Epithelial cell of prostate (primary cell): ENCODE measurements around the gene TMC1.
A peak's percentile ranks its signal among the peaks of the same experiment; 100 is the strongest.
"Not testable (repeated sequence)": the region's sequence is repeated elsewhere in the genome, so short reads cannot be mapped to it uniquely, and the experiment has no call there.

Source experiments
- DNase-seq: peaks from one replicate; pipeline ENCODE4 v3.0.0-alpha.2; 2011; ENCODE audit warnings: low read depth, low spot score
- H3K27ac ChIP-seq: fragments of 450-650 bp; 2 replicates; pipeline ENCODE4 v1.5.1; 2017; ENCODE audit warnings: mild to moderate bottlenecking

TMC1 gene

DNA sequence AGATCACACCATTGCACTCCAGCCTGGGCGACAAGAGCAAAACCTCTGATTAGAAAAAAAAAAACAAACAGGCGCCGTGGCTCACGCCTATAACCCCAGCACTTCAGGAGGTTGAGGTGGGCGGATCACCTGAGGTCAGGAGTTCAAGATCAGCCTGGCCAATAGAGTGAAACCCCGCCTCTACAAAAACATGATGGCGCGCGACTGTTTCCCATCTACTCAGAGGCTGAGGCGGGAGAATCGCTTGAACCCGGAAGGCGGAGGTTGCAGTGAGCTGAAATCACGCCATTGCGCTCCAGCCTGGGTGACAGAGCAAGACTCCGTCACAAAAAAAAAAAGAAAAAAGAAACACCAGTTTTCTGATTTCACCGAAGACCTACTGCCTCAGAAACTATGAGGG, at the start of gene TMC1:
Gene TMC1 (plus strand): TSS at position 193 of the 400 bp plus-strand sequence. CDS start 127,041 bp downstream, outside the sequence.
- H3K27ac ChIP-seq, DNase-seq: not testable (repeated sequence)

- DNase-seq, result peak; percentile 59
- peak overlapping the region; percentile 48 for H3K27ac ChIP-seq
Observed at GRCh38 chr9:72473474-72474261, 47.7 kb upstream of the TMC1 start.

- no peak for DNase-seq
- no peak overlapping the region for H3K27ac ChIP-seq
Observed at GRCh38 chr9:72474676-72475075, 46.7 kb upstream of the TMC1 start.

DNA sequence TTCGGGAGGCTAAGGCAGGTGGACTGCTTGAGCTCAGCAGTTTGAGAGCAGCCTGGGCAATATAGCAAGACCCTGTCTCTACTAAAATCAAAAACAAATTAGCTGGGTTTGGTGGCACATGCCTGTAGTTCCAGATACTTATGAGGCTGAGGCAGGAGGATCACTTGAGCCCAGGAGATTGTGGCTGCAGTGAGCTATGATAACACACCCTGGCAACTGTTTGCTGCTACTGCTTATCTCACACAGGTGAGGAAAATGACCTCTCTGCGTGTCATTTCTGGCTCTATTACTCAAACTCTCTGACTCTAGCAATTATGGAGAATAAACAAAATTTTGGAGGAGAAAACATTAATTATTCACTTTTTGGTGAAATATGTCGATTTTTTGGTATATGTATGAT, 45.3 kb upstream of the TMC1 start:
- DNase-seq, result no peak
- peak overlapping the region; percentile 89 for H3K27ac ChIP-seq

- H3K27ac ChIP-seq, result peak overlapping the region; percentile 89
- DNase-seq, result peak; percentile 95
Observed at GRCh38 chr9:72476617-72477437, 44.6 kb upstream of the TMC1 start.

- peak overlapping the region; percentile 89 for H3K27ac ChIP-seq
Observed at GRCh38 chr9:72477930-72478518, 43.4 kb upstream of the TMC1 start.

DNA sequence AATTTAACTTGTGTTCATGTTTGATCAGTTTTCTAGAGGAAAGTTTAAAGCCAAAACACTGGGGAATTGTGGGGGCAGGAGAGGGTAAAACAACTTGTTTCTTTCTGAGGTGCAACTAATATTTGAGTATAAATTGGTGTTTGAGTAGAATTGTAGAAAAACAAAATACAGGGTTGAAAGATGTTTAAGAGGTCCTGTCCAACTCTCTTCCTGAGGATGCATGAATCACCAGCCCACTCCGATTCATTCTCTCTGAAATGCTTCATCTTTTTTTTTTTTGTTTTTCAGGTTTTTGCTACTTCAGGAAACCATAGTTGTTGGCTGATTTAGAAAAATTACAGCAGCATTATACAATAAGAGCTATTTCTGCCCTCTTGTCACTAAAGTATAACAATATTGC, 42.4 kb upstream of the TMC1 start:
- DNase-seq, result no peak

More at GRCh38 chr9:72477930-72478518, 43.4 kb upstream of the TMC1 start:
- DNase-seq, result peak; percentile 82

GRCh38 chr9:72480261-72480660, 41.1 kb upstream of the TMC1 start:
- not testable (repeated sequence) for H3K27ac ChIP-seq, DNase-seq

More for the DNA sequence above, 42.4 kb upstream of the TMC1 start:
- peak overlapping the region; percentile 89 for H3K27ac ChIP-seq

DNA sequence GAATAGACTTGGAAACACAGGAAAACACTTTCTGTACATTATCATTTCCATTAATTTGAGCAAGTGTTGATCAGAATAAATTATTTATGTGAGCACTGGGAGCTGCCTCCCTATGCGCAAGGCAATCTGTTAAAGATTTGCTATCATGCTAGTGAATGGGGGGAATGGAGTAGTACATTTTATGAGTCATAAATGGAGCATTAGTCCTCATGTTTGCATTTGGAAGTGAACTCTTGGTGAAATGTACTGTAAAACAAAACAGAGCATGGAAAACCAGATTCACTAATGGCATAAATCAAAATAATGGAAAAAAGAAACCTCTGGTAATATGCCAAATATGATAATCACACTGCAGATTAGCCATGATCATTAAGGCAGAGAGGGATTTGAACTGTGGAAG, 40.5 kb upstream of the TMC1 start:
- H3K27ac ChIP-seq, result no peak overlapping the region
- no peak for DNase-seq

DNA sequence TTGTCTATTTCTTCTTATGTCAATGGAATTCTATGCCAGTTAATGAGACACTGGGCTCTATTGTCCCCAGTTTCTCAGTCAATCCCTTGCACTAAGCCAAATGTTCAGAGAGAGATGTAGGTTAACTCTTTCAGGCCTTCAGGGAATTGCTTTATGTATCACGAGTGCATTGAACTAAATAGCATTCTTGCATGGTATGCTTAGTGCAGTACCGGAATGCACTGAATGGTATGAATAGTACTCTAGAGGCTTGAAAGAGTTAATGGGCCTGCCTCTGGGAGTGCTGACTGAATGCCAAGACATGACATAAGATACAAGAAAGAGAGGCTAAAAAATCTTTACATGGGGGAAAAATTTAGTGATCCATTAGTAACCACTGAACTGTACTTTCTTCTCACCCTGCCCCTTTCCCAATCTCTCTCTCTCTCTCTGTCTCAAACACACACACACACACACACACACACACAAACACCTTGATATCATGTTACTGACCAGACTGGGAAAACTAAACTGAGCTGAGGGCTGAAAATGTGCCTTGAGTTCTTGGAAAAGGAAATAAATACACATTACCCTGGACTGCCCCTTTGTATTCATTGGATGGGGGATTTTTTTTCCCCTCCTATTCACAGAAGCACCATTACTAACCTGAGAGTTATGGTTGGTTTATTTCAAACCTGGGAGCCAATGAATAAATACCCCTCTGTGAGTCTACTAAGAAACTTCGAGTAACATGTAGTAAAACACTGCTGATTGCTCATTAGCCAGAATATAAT, 35.4 kb upstream of the TMC1 start:
- no peak overlapping the region for H3K27ac ChIP-seq
- DNase-seq, result no peak

GRCh38 chr9:72486594-72486955, 34.8 kb upstream of the TMC1 start:
- H3K27ac ChIP-seq, result no peak overlapping the region
- no peak for DNase-seq

- H3K27ac ChIP-seq, DNase-seq: not testable (repeated sequence)
Observed at GRCh38 chr9:72487665-72488064, 33.7 kb upstream of the TMC1 start.

DNA sequence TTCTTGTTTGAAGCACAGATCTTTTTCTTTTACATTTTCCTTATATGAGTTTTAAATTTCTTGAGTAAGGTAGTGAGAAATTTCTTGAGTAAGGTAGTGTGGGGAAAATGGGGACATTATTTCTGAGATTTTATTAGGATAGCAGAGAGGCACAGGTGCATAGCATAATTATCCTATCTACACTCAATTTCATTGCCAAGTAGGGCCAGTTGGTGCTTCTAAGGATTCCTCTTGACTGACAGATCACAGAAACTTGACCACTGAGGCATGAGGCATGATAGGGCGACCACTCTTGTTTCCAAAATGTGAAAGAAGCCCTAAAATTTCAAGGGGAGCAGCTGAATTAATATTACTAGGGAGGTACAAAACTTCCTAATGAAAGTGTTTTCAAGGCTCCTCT, 31.4 kb upstream of the TMC1 start:
- no peak for DNase-seq
- H3K27ac ChIP-seq, result no peak overlapping the region

GRCh38 chr9:72491242-72491641, 30.2 kb upstream of the TMC1 start:
- no peak overlapping the region for H3K27ac ChIP-seq
- no peak for DNase-seq

DNA sequence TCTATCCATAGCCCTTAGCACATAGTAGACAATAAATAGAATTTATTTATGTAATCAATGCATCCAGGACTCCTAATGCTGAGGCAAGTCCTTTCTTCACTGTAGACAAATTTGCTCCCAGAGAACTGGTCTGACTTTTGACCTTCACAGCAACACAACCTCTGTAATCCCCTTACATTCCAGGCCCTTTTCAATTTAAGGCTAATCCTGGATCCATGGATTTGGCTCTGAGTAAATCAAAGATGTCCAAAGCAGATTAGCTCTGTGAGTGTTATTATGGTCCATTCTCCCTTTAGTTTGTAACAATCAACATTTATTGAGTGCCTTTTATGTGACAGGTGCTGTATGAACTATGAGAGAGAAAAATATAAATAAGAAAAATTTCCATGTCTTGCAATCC, 27.4 kb upstream of the TMC1 start:
- no peak for DNase-seq
- H3K27ac ChIP-seq, result no peak overlapping the region

DNA sequence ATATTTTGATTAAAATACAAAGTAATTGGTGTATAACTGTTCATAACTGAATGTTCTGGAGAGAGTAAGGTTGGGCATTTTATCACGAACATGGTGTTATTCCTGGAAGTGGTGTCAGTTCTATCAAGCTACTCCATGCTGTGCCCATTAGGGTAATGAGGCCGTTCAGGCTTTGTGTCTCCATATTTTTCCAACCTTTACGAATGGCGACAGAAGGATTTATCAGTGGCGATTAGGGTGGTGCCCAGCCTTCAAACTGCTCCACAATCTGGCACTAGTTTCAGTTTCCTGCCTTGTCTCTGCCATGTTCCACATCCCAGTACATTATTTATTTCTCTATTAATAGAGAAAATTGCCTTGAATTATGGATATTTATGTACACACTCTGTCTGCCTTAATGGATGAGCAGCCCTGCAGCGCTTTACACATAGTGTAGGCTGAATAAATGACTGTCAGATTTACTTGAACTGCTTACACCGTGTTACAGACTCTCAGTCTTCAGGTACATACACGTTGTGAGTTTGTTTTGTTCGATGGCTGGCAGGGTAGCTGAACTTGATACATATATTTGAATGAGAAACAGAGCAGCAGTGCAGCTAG, 23.9 kb upstream of the TMC1 start:
- no peak for DNase-seq
- no peak overlapping the region for H3K27ac ChIP-seq

- no peak overlapping the region for H3K27ac ChIP-seq
- DNase-seq, result no peak
Observed at GRCh38 chr9:72506615-72507014, 14.8 kb upstream of the TMC1 start.

DNA sequence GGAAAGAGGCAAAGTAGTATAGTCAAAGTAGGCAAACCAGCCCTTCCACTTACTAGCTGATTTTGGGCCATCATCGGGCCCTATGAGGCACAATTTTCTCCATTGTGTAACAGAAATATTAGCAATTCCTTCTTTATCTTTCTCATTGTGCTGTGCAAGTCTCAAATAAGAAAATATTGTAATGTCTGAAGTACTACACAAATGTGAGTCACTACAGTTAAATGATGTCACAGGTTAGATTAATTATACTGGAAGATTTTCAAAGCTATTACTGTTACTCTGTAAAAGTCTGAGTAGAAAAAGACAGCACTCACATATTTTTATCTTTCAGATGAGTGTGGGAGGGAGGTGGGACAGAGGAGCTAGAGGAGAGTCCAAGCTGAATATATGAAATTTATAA, 12.4 kb upstream of the TMC1 start:
- H3K27ac ChIP-seq, result peak overlapping the region; percentile 68
- DNase-seq, result no peak

GRCh38 chr9:72509635-72510034, 11.8 kb upstream of the TMC1 start:
- no peak for DNase-seq
- peak overlapping the region; percentile 68 for H3K27ac ChIP-seq

DNA sequence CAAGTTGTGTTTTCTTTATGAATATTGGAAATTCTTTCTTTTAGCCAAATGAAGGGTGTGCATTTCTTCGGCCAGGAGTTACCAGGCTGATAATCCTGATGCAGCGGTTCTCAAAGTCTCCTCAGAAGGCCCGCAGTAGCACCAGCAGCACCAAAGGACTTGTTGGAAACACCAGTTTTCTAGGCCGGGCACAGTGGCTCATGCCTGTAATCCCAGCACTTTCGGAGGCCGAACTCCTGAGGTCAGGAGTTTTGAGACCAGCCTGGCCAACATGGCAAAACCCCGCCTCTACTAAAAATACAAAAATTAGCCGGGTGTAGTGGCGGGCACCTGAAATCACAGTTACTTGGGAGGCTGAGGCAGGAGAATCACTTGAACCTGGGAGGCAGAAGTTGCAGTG, 397 bp upstream of the TMC1 start:
- not testable (repeated sequence) for H3K27ac ChIP-seq, DNase-seq
